OCI-LY7 (cell line): ENCODE data around the gene ZNF423.

Experiments
- EZH2phosphoT487 ChIP-seq: fragments of 200-600 bp; sonication (generic); IDR thresholded peaks from 2 replicates; pipeline ENCODE4 v1.6.1; 2018; ENCODE audit warnings: low read depth, borderline replicate concordance, mild to moderate bottlenecking, mixed run types, antibody characterized with exemption, low read length, moderate library complexity, mixed read lengths
- TF ChIP-seq, protein P1 (sequence below): fragments of 200-600 bp; sonication (generic); conservative IDR thresholded peaks from 2 replicates; pipeline ENCODE4 v1.5.1; 2014; ENCODE audit warnings: mild to moderate bottlenecking, antibody characterized with exemption, low read length, moderate library complexity, mixed read lengths

DNA sequence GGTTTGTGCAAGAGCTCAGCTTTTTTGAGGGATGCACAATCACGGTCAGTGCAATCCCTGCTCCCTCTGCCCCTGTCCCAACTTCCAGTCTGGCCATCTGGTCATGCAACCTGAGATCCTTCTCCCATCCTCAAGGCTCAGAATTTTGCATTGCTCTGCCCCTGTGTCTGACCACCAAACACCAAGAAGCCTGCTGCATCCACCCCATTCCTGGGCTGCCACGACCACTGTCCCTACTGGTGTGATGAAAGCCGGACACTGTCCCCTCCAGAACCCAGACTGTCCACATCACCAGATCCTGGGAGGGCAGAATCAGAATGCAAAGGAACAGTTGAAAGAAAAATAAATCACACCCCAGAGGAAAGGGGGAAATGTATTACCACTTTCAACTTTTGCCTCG lies 251.3 kb downstream of the ZNF423 start:
- no peak for TF ChIP-seq EZH2phosphoT487
- TF ChIP-seq, protein P1, sequence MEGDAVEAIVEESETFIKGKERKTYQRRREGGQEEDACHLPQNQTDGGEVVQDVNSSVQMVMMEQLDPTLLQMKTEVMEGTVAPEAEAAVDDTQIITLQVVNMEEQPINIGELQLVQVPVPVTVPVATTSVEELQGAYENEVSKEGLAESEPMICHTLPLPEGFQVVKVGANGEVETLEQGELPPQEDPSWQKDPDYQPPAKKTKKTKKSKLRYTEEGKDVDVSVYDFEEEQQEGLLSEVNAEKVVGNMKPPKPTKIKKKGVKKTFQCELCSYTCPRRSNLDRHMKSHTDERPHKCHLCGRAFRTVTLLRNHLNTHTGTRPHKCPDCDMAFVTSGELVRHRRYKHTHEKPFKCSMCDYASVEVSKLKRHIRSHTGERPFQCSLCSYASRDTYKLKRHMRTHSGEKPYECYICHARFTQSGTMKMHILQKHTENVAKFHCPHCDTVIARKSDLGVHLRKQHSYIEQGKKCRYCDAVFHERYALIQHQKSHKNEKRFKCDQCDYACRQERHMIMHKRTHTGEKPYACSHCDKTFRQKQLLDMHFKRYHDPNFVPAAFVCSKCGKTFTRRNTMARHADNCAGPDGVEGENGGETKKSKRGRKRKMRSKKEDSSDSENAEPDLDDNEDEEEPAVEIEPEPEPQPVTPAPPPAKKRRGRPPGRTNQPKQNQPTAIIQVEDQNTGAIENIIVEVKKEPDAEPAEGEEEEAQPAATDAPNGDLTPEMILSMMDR: no peak
